Smooth muscle cell of trachea (primary cell): ENCODE results near the gene CCNJ. TPM values are rescaled to one million over a fixed set of nuclear protein-coding genes. Genes with fewer than 3 reads are reported as not detected.

Experiments used
- total RNA-seq: library from RNA; depleted of rRNA; stranded (reverse); fragments of >200 nt; gene quantifications from 2 replicates; pipeline ENCODE4 v1.2.1, GENCODE V29; 2014

The CCNJ gene
- 2.8 and 4.6 TPM in 2 replicates for total RNA-seq

GRCh38 chr10:96043033-96043892 is at the start of gene CCNJ:
Gene CCNJ, plus strand, starts transcription at chr10:96043583. Its CDS starts 811 bp downstream, at chr10:96044394.

Other genes with a start within 250 kb of the CCNJ start
- gene CC2D2B, start 135.6 kb upstream of the CCNJ start, total RNA-seq = under 0.01 TPM in 1 of 2 replicates, not detected in the other
- gene ZNF518A, start 86.7 kb downstream of the CCNJ start, total RNA-seq = 12.1 and 20.7 TPM in 2 replicates
- gene BLNK, start 228.0 kb downstream of the CCNJ start, total RNA-seq = 0.17 TPM in 1 of 2 replicates, not detected in the other